Sciatic nerve (tissue), 2 donors: ENCODE data around the gene RECQL5. TPM values are rescaled to one million over a fixed set of nuclear protein-coding genes. Genes with fewer than 3 reads are reported as not detected.
"Not testable (repeated sequence)": the region's sequence is repeated elsewhere in the genome, so short reads cannot be mapped to it uniquely, and the experiment has no call there.

Source experiments
- ATAC-seq: fragments of 200-7000 bp; cut with Tn5 transposase; one replicate; pipeline ENCODE4 v1.9.1; 2020; ENCODE audit warnings: mild to moderate bottlenecking, moderate library complexity
- DNase-seq: peaks from one replicate; pipeline ENCODE4 v3.0.0-alpha.2; 2020; ENCODE audit warnings: low spot score
- intact Hi-C: fragments of 100-400 bp; cut with DNase I; formaldehyde crosslinking; loops from one replicate; pipeline ENCODE4 v1.14.2; 2022
- total RNA-seq: library from RNA; stranded (reverse); fragmentation: NEBNext Ultra II Directional; extraction: Animal tissue kit (Norgen Biotek cat#: 25700); gene quantifications from one replicate; pipeline ENCODE4 v1.2.1, GENCODE V29; 2021
- donor health status: DM: no; HTN: no; CAD: no.
- donor health status: DM: no; HTN: no; CAD: no.

RECQL5 gene
- total RNA-seq, 1 donor from 2014 or later, result 35.2 TPM

DNA sequence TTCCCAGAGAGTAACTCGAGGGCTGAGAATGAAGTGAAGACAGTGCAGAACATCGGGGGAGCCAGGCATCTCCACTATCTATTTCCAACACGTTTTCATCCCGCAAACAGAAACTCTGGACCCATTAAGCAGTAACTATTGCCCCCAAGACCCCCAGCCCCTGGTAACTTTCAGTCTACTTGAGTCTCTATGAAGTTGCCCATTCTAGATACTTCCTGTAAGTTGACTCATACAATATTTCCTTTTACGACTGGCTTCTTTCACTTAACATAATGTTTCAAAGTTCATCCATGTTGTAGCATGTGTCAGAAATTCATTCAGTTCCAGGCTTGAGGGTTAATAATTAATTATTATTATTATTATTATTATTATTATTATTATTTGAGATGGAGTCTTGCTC, 59.9 kb downstream of the RECQL5 start:
- intact Hi-C loops, result no loop called here
- ATAC-seq (no peak), DNase-seq (no peak)

GRCh38 chr17:75605790-75606189, 61.2 kb downstream of the RECQL5 start:
- intact Hi-C loops, result no loop called here
- no peak for ATAC-seq
- no peak for DNase-seq

DNA sequence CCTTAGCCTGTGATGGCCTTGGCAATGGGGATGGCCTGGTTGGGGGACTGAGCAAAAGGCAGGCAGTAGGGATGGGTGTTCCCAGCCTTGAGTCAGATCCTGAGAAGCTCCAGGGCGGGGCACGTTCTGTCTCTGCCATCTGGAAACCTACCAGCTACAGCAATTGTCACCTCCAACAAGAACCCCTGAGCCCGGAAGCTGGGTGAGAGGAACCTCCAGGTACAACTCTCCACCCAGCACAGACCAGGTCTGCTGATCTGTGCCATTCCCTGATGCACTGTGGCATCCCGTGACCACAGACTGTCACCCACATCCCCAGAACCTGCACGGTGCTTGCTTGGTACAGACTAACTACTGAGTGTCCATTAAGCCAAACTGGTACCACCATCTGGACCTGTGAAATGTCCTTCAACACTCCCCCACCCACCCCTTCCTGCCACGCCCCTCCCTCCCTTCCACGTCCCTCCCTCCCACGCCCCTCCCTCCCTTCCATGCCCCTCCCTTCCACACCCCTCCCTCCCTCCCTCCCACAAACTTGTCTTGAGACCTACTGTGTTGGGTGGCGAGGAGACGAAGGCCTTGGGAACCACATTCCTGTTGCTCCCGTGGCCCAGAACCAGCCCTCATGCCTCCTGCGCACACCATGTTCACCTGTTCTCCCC, 62.8 kb downstream of the RECQL5 start:
- intact Hi-C loops, result no loop called here
- ATAC-seq, result no peak
- no peak for DNase-seq

- ATAC-seq, result no peak
- DNase-seq, result no peak
- intact Hi-C loops, result no loop called here
Observed at GRCh38 chr17:75603123-75603522, 63.8 kb downstream of the RECQL5 start.

- DNase-seq (no peak), ATAC-seq (peak; percentile 11)
- intact Hi-C loops, result no loop called here
Observed at GRCh38 chr17:75602644-75603043, 64.3 kb downstream of the RECQL5 start.

GRCh38 chr17:75601057-75601987, 65.6 kb downstream of the RECQL5 start:
- DNase-seq, result peak; percentile 67
- peak; percentile 56 for ATAC-seq
- intact Hi-C loops, result no loop called here

GRCh38 chr17:75596320-75597087, 70.5 kb downstream of the RECQL5 start:
- intact Hi-C loops, result loop anchor here (1.0 kb wide), 1 partner anchor 83 kb away; no protein-coding TSS in a partner anchor
- ATAC-seq (no peak), DNase-seq (peak; percentile 54)

- DNase-seq (no peak), ATAC-seq (no peak)
- intact Hi-C loops, result loop anchor here (1.0 kb wide), 1 partner anchor 83 kb away; no protein-coding TSS in a partner anchor
Observed at GRCh38 chr17:75595920-75596313, 71.0 kb downstream of the RECQL5 start.

GRCh38 chr17:75595284-75595919, 71.6 kb downstream of the RECQL5 start:
- peak; percentile 55 for DNase-seq
- ATAC-seq, result no peak
- intact Hi-C loops, result no loop called here

DNA sequence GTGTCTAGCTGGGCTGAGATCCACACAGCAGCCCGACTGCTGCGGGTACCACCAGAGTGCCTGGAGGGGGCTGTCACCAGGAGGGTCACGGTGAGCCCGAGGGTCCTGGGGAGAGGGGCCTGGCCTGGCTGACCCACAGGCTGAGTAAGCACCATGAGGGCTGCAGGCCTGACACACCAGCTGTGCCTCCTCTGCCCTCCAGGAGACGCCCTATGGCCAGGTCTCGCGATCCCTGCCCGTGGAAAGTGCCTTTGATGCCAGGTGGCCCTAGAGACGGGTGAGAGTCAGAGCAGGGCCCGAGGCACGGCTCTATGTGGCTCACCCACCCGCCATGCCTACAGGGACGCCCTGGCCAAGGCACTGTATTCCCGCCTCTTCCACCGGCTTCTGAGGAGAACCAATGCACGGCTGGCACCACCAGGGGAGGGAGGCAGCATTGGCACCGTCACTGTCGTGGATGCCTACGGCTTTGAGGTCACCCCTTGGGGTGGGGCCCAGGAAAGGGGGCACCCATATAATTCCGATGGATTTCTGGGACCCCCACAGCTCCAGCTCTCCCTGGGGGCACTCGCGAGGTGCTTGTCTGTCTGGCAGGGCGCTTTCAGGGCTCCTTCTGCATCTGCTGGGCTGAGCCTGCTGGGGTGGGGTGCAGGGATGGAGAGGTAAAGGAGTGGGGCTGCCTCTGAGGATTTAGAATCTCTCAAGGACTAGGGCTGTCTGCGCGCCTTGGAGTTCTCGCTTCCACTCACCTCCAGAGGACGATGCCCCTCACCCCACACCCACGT, 72.3 kb downstream of the RECQL5 start:
- DNase-seq (peak; percentile 57), ATAC-seq (no peak)
- intact Hi-C loops, result no loop called here

GRCh38 chr17:75593430-75593829, 73.5 kb downstream of the RECQL5 start:
- DNase-seq, ATAC-seq, intact Hi-C loops: not testable (repeated sequence)

DNA sequence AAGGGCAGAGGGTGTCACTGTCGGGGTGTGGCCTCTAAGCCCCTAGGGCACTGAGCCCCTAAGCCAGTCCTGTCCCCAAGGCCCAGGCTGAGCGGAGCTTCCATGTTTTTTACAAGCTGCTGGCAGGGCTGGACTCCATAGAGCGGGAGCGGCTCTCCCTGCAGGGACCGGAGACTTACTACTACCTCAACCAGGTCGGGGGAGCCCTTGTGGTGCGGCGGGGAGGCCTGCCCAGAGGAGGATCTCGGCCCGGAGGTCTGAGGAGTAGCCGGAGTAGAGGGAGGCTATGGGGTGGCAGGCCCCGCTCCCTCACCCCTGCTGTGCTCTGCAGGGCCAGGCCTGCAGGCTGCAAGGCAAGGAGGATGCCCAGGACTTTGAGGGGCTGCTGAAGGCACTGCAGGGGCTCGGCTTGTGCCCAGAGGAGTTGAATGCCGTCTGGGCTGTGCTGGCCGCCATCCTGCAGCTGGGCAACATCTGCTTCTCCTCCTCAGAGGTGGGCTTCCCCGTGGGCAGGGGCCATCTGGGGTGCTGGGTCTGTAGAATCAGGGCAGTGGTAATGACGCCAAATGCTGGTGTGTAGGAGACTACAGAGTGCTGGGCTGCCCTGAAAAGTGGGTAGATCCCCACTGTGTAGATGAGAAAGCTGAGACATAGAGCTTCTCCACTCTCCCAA, 74.5 kb downstream of the RECQL5 start:
- peak; percentile 56 for DNase-seq
- ATAC-seq, result no peak
- intact Hi-C loops, result no loop called here

DNA sequence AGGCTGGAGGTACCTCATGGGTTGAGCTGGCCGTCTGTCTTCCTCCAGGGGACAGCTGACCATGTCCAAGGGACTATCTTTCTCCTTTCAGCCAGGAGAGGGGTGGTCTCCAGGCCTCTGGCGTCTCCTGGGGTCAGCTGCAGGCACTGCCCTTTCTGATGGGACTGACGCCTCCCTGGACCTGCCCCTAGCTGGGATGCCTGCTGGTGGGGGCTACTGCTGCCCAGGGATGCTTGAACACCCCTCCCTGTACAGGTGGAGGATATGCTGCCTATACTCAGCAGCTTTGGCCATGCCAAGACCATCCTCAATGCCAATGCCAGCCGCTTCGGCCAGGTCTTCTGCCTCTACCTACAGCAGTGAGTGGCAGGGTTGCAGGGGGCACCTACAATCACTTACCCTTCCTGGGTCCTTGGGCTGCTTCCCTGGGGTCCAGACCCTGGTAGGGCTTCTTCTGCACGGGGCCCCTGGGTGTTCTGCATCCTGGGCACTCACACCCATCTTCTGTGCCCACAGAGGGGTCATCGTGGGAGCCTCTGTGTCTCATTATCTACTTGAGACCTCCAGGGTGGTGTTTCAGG, 75.1 kb downstream of the RECQL5 start:
- DNase-seq (peak; percentile 55), ATAC-seq (no peak)
- intact Hi-C loops, result no loop called here

GRCh38 chr17:75590849-75591721, 75.9 kb downstream of the RECQL5 start:
- intact Hi-C loops, result no loop called here
- ATAC-seq, result no peak
- no peak for DNase-seq

GRCh38 chr17:75590314-75590761, 76.6 kb downstream of the RECQL5 start:
- DNase-seq (no peak), ATAC-seq (no peak)
- intact Hi-C loops, result no loop called here

DNA sequence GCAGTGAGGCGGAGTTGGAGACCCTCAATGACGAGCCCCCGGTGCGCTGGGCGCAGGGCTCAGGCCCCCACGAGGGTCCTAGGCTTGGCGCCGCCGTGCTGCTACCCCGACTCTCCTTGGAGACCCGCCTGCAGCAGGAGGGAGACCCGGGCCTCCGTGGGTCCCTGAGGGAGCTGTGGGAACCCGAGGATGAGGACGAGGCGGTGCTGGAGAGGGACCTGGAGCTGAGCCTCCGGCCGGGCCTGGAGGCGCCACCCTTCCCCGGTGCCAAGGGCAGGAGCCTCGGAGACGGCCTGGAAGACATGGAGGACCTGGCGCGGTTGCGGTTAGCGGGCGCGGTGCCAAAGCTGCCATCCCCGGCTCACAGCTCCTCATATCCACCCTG, 77.0 kb downstream of the RECQL5 start:
- intact Hi-C loops, result loop anchor here (2.0 kb wide), 1 partner anchor 73 kb away; the partner anchor contains the start of gene TSEN54

More for the DNA sequence above, 77.0 kb downstream of the RECQL5 start:
- ATAC-seq (peak; percentile 18), DNase-seq (peak; percentile 69)
